Esophagus (tissue), 2 donors: ENCODE measurements around the gene GIMAP6. TPM values are rescaled to one million over a fixed set of nuclear protein-coding genes. Genes with fewer than 3 reads are reported as not detected.
"Not testable (repeated sequence)": the region's sequence is repeated elsewhere in the genome, so short reads cannot be mapped to it uniquely, and the experiment has no call there.

Experiments used
- H3K27ac ChIP-seq, 2 donors: one replicate each; pipeline ENCODE4 v1.5.1; 2013; ENCODE audit warnings: low read depth in 2 of 2, mild to moderate bottlenecking in 2 of 2, inconsistent platforms in 1 of 2, low read length in 1 of 2, moderate library complexity in 1 of 2
- H3K27me3 ChIP-seq, 2 donors: one replicate each; pipeline ENCODE4 v1.6.1; 2013; ENCODE audit warnings: low read length in 2 of 2, control low read depth in 1 of 2, mild to moderate bottlenecking in 1 of 2; ENCODE audit not compliant: insufficient read depth in 2 of 2, control insufficient read depth in 1 of 2
- H3K36me3 ChIP-seq, 2 donors: one replicate each; pipeline ENCODE4 v1.6.1; 2013; ENCODE audit warnings: low read length in 1 of 2; ENCODE audit not compliant: control insufficient read depth in 2 of 2, insufficient read depth in 2 of 2
- H3K4me1 ChIP-seq, 2 donors: one replicate each; pipeline ENCODE4 v1.6.1; 2013; ENCODE audit warnings: low read length in 1 of 2; ENCODE audit not compliant: control insufficient read depth in 2 of 2, insufficient read depth in 2 of 2
- H3K4me3 ChIP-seq, 2 donors: one replicate each; pipeline ENCODE4 v1.5.1; 2013; ENCODE audit warnings: low read length in 2 of 2, mild to moderate bottlenecking in 2 of 2, low read depth in 1 of 2, moderate library complexity in 1 of 2
- H3K9me3 ChIP-seq, 2 donors: one replicate each; pipeline ENCODE4 v1.6.1; 2013; ENCODE audit warnings: mild to moderate bottlenecking in 2 of 2, low read depth in 1 of 2, low read length in 1 of 2, moderate library complexity in 1 of 2; ENCODE audit not compliant: control insufficient read depth in 2 of 2, insufficient read depth in 1 of 2
- WGBS, 2 donors: extraction: QIAGEN DNeasy Blood & Tissue Kit; methylation state at CpG; one replicate each; pipeline ENCODE4 v1.1.7; 2013; 5-methylcytosine and 5-hydroxymethylcytosine counted together
- polyA plus RNA-seq, 2 donors: library from polyadenylated mRNA; stranded (reverse); fragments of 200-250 nt; gene quantifications; one replicate each; pipeline ENCODE4 v1.2.3, GENCODE V29; 2013
- donor health status: healthy with polysubstance abuse.
- donor health status: Bipolar disorder and iron deficiency.

GIMAP6 gene
- polyA plus RNA-seq, 2 donors = 2.7 to 2.8 TPM

GRCh38 chr7:150666412-150666811 lies 34.2 kb upstream of the GIMAP6 start:
- H3K9me3 ChIP-seq = no peaks in the 10 kb centered on the region
- no peaks in the 10 kb centered on the region for H3K4me1 ChIP-seq
- H3K27ac ChIP-seq = no peak overlapping the region
- H3K27me3 ChIP-seq = no peaks in the 10 kb centered on the region
- H3K36me3 ChIP-seq = no peaks in the 10 kb centered on the region
- H3K4me3 ChIP-seq = no peak overlapping the region

GRCh38 chr7:150665896-150666295 lies 33.7 kb upstream of the GIMAP6 start:
- 79 to 91% methylated on average over 2 of the region's 2 CpGs for WGBS, 2 donors
- H3K4me3 ChIP-seq = no peak overlapping the region
- H3K27me3 ChIP-seq = no peaks in the 10 kb centered on the region
- H3K4me1 ChIP-seq = no peaks in the 10 kb centered on the region
- no peaks in the 10 kb centered on the region for H3K36me3 ChIP-seq
- no peak overlapping the region for H3K27ac ChIP-seq
- H3K9me3 ChIP-seq = no peaks in the 10 kb centered on the region

GRCh38 chr7:150665089-150665748 lies 33.0 kb upstream of the GIMAP6 start:
- 78 to 83% methylated on average over 9 of the region's 9 CpGs for WGBS, 2 donors
- no peaks in the 10 kb centered on the region for H3K36me3 ChIP-seq
- no peaks in the 10 kb centered on the region for H3K27me3 ChIP-seq
- peak overlapping the region; percentile 47 to 55 for H3K27ac ChIP-seq
- H3K4me1 ChIP-seq = no peaks in the 10 kb centered on the region
- no peaks in the 10 kb centered on the region for H3K9me3 ChIP-seq
- no peak overlapping the region for H3K4me3 ChIP-seq

- no peaks in the 10 kb centered on the region for H3K27me3 ChIP-seq
- WGBS, 2 donors = 71 to 77% methylated on average over 4 of the region's 4 CpGs
- H3K4me1 ChIP-seq = no peaks in the 10 kb centered on the region
- H3K36me3 ChIP-seq = no peaks in the 10 kb centered on the region
- no peak overlapping the region for H3K4me3 ChIP-seq
- peak overlapping the region; percentile 24 to 55 for H3K27ac ChIP-seq
- no peaks in the 10 kb centered on the region for H3K9me3 ChIP-seq
These were observed 31.8 kb upstream of the GIMAP6 start for GRCh38 chr7:150663802-150664494.

GRCh38 chr7:150662821-150663220 lies 30.6 kb upstream of the GIMAP6 start:
- not testable (repeated sequence) for H3K36me3 ChIP-seq, H3K27me3 ChIP-seq, H3K9me3 ChIP-seq, H3K4me1 ChIP-seq, H3K27ac ChIP-seq, H3K4me3 ChIP-seq

- no peaks in the 10 kb centered on the region for H3K4me1 ChIP-seq
- no peak overlapping the region for H3K4me3 ChIP-seq
- peaks cover 0 to 3% of the 10 kb centered on the region in 2 donors for H3K9me3 ChIP-seq
- no peak overlapping the region for H3K27ac ChIP-seq
- WGBS, 2 donors = 83 to 87% methylated on average over 4 of the region's 4 CpGs
- H3K27me3 ChIP-seq = no peaks in the 10 kb centered on the region
- H3K36me3 ChIP-seq = no peaks in the 10 kb centered on the region
These were observed 28.9 kb upstream of the GIMAP6 start for GRCh38 chr7:150660939-150661613.

- Histone ChIP-seq H3K27me3 (no peaks in the 10 kb centered on the region), H3K4me3 (no peak overlapping the region), H3K9me3 (peaks cover 0 to 3% of the 10 kb centered on the region in 2 donors), H3K27ac (no peak overlapping the region), H3K36me3 (no peaks in the 10 kb centered on the region), H3K4me1 (no peaks in the 10 kb centered on the region)
- 57 to 76% methylated on average over 3 of the region's 3 CpGs for WGBS, 2 donors
These were observed 25.3 kb upstream of the GIMAP6 start for GRCh38 chr7:150657526-150657925.

- H3K4me1 ChIP-seq = no peaks in the 10 kb centered on the region
- 66 to 77% methylated on average over 5 of the region's 5 CpGs for WGBS, 2 donors
- H3K27ac ChIP-seq = no peak overlapping the region
These were observed 23.9 kb upstream of the GIMAP6 start for GRCh38 chr7:150656047-150656446.

GRCh38 chr7:150654692-150655091 lies 22.5 kb upstream of the GIMAP6 start:
- H3K27ac ChIP-seq = no peak overlapping the region
- H3K27me3 ChIP-seq = no peaks in the 10 kb centered on the region
- WGBS, 2 donors = 77 to 84% methylated on average over 2 of the region's 2 CpGs
- H3K4me3 ChIP-seq = no peak overlapping the region
- H3K9me3 ChIP-seq = peaks cover 0 to 3% of the 10 kb centered on the region in 2 donors
- H3K36me3 ChIP-seq = no peaks in the 10 kb centered on the region
- H3K4me1 ChIP-seq = no peaks in the 10 kb centered on the region

More at GRCh38 chr7:150656047-150656446, 23.9 kb upstream of the GIMAP6 start:
- Histone ChIP-seq H3K4me3 (no peak overlapping the region), H3K9me3 (peaks cover 0 to 3% of the 10 kb centered on the region in 2 donors), H3K36me3 (no peaks in the 10 kb centered on the region), H3K27me3 (no peaks in the 10 kb centered on the region)

GRCh38 chr7:150649080-150649385 lies 16.8 kb upstream of the GIMAP6 start:
- WGBS, 2 donors = 39 to 42% methylated on average over 3 of the region's 3 CpGs
- Histone ChIP-seq H3K27me3 (no peaks in the 10 kb centered on the region), H3K27ac (no peak overlapping the region), H3K4me1 (no peaks in the 10 kb centered on the region), H3K9me3 (no peaks in the 10 kb centered on the region), H3K4me3 (no peak overlapping the region), H3K36me3 (no peaks in the 10 kb centered on the region)
